Measurements from ENCODE around the gene LRRC56.

LRRC56 gene

DNA sequence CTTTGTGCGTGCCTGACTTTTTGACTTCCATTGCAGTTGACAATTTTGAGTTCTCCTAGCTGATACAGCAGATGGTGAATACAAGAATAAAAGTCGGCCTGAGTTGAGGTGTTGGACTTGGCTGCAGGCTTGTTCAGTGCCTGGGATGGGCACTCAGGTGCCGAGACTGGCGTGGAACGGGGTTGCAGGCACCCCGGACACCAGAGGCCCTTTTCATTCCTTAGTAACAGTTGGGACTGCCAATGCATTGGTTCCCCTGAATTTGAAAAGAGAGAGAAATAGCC is 40.2 kb downstream of the LRRC56 start:
- Mint-ChIP-seq H3K36me3 (peaks cover 61% of the 10 kb centered on the region), H3K4me3 (peak overlapping the region; percentile 82), H3K27ac (peak overlapping the region; percentile 84), H3K9me3 (no peaks in the 10 kb centered on the region), H3K4me1 (peaks cover 60% of the 10 kb centered on the region)
- no peak for ATAC-seq
- DNase-seq (ENCODE audit: low spot score in 2 of 2) = no peak

DNA sequence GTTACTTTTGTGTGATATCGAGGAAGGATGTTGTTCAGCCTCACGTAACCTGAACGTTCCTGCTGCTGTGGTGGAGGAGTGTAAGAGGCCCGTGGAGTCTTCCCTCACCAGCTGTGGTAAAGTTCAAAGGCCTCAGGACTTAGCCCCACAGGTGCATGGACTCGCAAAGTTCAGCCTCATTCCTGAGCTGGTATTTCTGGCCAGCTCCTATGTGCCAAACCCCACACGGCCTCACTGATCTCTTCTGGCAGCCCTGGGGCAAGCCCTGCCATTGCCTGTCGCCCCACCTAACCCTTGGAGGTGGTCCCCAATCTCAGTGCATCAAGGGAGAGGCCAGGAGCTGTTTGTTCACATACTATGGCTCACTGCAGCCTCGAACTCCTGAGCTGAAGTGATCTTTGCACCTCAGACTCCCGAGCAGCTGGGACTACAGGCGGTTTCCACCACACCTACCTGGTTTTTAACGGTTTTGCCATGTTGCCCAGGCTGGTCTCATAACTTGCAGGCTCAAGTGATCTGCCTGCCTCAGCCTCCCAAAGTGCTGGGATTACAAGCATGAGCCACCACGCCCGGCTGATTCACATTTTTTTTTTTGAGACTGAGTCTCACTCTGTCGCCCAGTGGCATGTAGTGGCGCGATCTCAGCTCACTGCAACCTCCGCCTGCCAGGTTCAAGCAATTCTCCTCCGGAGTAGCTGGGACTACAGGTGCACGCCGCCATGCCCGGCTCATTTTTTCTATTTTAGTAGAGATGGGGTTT is 41.1 kb downstream of the LRRC56 start:
- Mint-ChIP-seq H3K36me3 (peaks cover 70% of the 10 kb centered on the region), H3K4me1 (peaks cover 60% of the 10 kb centered on the region), H3K4me3 (peak overlapping the region; percentile 82), H3K9me3 (no peaks in the 10 kb centered on the region), H3K27ac (peak overlapping the region; percentile 45)
- ATAC-seq = no peak
- no peak for DNase-seq (ENCODE audit: low spot score in 2 of 2)

GRCh38 chr11:579830-580601 is 42.7 kb downstream of the LRRC56 start:
- peaks cover 49% of the 10 kb centered on the region for H3K4me1 Mint-ChIP-seq
- no peak for DNase-seq (ENCODE audit: low spot score in 2 of 2)
- peak overlapping the region; percentile 40 for H3K27ac Mint-ChIP-seq
- peak overlapping the region; percentile 82 for H3K4me3 Mint-ChIP-seq
- H3K9me3 Mint-ChIP-seq = no peaks in the 10 kb centered on the region
- peaks cover 86% of the 10 kb centered on the region for H3K36me3 Mint-ChIP-seq
- no peak for ATAC-seq

DNA sequence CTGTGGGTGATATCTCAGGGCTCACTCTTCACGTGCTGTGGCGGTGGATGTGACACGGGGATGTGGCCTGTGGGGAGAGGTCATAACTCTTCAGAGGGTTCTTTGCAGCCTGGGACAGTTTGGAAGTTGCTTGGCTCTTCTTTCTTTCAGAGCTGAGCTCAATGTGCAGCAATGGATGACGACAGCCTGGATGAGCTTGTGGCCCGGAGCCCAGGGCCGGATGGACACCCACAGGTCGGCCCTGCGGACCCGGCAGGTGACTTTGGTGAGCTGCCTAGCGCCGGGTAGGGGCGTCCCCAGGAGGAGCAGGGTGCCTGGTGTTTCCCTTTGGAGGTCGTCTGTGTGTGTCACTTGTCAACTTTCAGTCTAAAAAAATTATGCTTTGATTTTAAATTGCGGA is 44.0 kb downstream of the LRRC56 start:
- peaks cover 50% of the 10 kb centered on the region for H3K4me1 Mint-ChIP-seq
- no peaks in the 10 kb centered on the region for H3K9me3 Mint-ChIP-seq
- H3K36me3 Mint-ChIP-seq = peaks cover 83% of the 10 kb centered on the region
- peak overlapping the region; percentile 83 for H3K27ac Mint-ChIP-seq
- ATAC-seq (no peak), DNase-seq (ENCODE audit: low spot score in 2 of 2) (no peak)
- H3K4me3 Mint-ChIP-seq = no peak overlapping the region

DNA sequence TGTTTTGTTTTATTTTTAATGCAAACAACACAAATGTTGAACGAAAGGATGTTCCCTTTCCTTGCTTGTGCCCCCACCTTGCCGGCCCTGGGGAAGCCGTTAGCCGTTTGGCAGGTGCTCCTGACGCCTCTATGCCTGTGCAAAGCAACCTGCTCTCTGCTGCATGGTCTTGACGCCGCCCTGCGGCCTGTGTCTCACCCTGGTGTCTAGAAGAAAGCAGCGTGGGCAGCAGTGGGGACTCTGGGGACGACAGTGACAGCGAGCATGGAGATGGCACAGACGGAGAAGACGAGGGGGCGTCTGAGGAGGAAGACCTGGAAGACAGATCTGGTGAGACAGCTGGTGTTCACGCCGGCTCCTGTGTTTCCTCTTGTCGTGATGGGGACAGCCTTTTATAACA is 44.4 kb downstream of the LRRC56 start:
- H3K4me3 Mint-ChIP-seq = no peak overlapping the region
- H3K27ac Mint-ChIP-seq = peak overlapping the region; percentile 83
- peaks cover 54% of the 10 kb centered on the region for H3K4me1 Mint-ChIP-seq

DNA sequence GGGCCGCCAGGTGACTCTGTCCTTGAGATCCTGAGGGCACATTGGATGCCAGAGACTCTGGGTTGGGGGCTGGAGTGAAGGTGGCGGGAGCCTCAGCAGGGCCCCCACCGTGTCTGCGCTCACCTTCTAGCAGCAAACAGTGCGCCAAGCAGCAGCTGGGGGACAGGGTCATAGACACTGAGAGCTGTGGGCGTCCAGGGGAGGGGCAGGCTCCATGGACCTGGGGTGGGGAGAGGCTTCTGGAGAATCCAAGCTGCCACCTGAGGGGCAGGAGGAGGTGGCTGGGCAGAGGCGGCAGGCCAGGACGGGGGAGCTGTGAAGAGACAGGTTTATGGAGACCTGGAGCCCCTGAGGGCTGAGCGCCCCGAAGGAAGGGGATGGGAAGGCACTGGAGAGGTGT is 47.0 kb downstream of the LRRC56 start:
- ATAC-seq = no peak
- Mint-ChIP-seq H3K36me3 (peaks cover 86% of the 10 kb centered on the region), H3K4me1 (peaks cover 52% of the 10 kb centered on the region), H3K9me3 (no peaks in the 10 kb centered on the region), H3K27ac (peak overlapping the region; percentile 52), H3K4me3 (no peak overlapping the region)
- DNase-seq (ENCODE audit: low spot score in 2 of 2) = no peak

More for the DNA sequence above, 44.4 kb downstream of the LRRC56 start:
- no peak for ATAC-seq
- no peak for DNase-seq (ENCODE audit: low spot score in 2 of 2)
- Mint-ChIP-seq H3K36me3 (peaks cover 85% of the 10 kb centered on the region), H3K9me3 (no peaks in the 10 kb centered on the region)

- peak overlapping the region; percentile 94 for H3K27ac Mint-ChIP-seq
- peaks cover 92% of the 10 kb centered on the region for H3K36me3 Mint-ChIP-seq
Measured at GRCh38 chr11:586376-587316, 49.3 kb downstream of the LRRC56 start.

GRCh38 chr11:587546-587945 is 50.2 kb downstream of the LRRC56 start:
- H3K4me3 Mint-ChIP-seq = peak overlapping the region; percentile 76
- H3K36me3 Mint-ChIP-seq = peaks cover 92% of the 10 kb centered on the region
- ATAC-seq (peak; percentile 44), DNase-seq (ENCODE audit: low spot score in 2 of 2) (no peak)
- peaks cover 35% of the 10 kb centered on the region for H3K4me1 Mint-ChIP-seq
- no peaks in the 10 kb centered on the region for H3K9me3 Mint-ChIP-seq
- H3K27ac Mint-ChIP-seq = peak overlapping the region; percentile 94

More at GRCh38 chr11:586376-587316, 49.3 kb downstream of the LRRC56 start:
- Mint-ChIP-seq H3K4me3 (peak overlapping the region; percentile 76), H3K4me1 (peaks cover 39% of the 10 kb centered on the region), H3K9me3 (no peaks in the 10 kb centered on the region)
- no peak for DNase-seq (ENCODE audit: low spot score in 2 of 2)
- ATAC-seq = no peak

GRCh38 chr11:587978-588380 is 50.7 kb downstream of the LRRC56 start:
- peak overlapping the region; percentile 94 for H3K27ac Mint-ChIP-seq
- peaks cover 92% of the 10 kb centered on the region for H3K36me3 Mint-ChIP-seq
- peak overlapping the region; percentile 76 for H3K4me3 Mint-ChIP-seq

GRCh38 chr11:589798-590197 is 52.5 kb downstream of the LRRC56 start:
- peaks cover 48% of the 10 kb centered on the region for H3K4me1 Mint-ChIP-seq
- no peak overlapping the region for H3K4me3 Mint-ChIP-seq
- ATAC-seq (no peak), DNase-seq (ENCODE audit: low spot score in 2 of 2) (no peak)
- H3K9me3 Mint-ChIP-seq = no peaks in the 10 kb centered on the region
- peak overlapping the region; percentile 63 for H3K27ac Mint-ChIP-seq
- peaks cover 92% of the 10 kb centered on the region for H3K36me3 Mint-ChIP-seq

More at GRCh38 chr11:587978-588380, 50.7 kb downstream of the LRRC56 start:
- ATAC-seq (peak; percentile 98), DNase-seq (ENCODE audit: low spot score in 2 of 2) (peak in 1 of 2 donors; percentile 77)
- H3K4me1 Mint-ChIP-seq = peaks cover 36% of the 10 kb centered on the region
- no peaks in the 10 kb centered on the region for H3K9me3 Mint-ChIP-seq

DNA sequence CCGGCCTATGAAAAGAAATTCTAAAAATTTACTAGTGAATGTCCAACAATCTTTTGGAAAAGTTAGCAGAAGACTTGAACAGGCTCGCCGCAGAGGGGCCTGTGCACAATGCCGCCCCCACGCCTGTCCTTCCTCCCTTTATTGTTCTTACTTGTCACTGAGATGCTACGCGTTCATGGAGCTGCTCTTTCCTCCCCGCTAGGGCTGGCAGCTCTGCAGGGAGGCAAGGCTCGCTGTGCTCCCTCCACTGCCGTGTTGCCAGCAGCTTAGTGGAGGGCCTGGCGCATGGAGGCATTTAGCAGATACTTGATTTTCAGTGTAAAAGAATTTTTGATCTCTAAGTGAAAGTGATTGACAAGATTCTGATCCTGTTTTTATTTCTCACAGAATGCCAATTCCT is 53.7 kb downstream of the LRRC56 start:
- DNase-seq (ENCODE audit: low spot score in 2 of 2) = no peak
- peaks cover 98% of the 10 kb centered on the region for H3K36me3 Mint-ChIP-seq
- no peaks in the 10 kb centered on the region for H3K9me3 Mint-ChIP-seq
- H3K4me1 Mint-ChIP-seq = peaks cover 48% of the 10 kb centered on the region
- no peak overlapping the region for H3K27ac Mint-ChIP-seq
- H3K4me3 Mint-ChIP-seq = no peak overlapping the region
- ATAC-seq = no peak

- Mint-ChIP-seq H3K4me1 (peaks cover 46% of the 10 kb centered on the region), H3K4me3 (no peak overlapping the region), H3K9me3 (no peaks in the 10 kb centered on the region), H3K27ac (peak overlapping the region; percentile 37), H3K36me3 (peaks cover 99% of the 10 kb centered on the region)
- ATAC-seq (no peak), DNase-seq (ENCODE audit: low spot score in 2 of 2) (no peak)
Measured at GRCh38 chr11:592501-592900, 55.2 kb downstream of the LRRC56 start.

GRCh38 chr11:592918-593317 is 55.6 kb downstream of the LRRC56 start:
- Mint-ChIP-seq H3K36me3 (peaks cover 95% of the 10 kb centered on the region), H3K27ac (peak overlapping the region; percentile 37), H3K9me3 (no peaks in the 10 kb centered on the region), H3K4me3 (no peak overlapping the region), H3K4me1 (peaks cover 42% of the 10 kb centered on the region)
- DNase-seq (ENCODE audit: low spot score in 2 of 2) = no peak
- ATAC-seq = no peak

- Mint-ChIP-seq H3K36me3 (peaks cover 95% of the 10 kb centered on the region), H3K9me3 (no peaks in the 10 kb centered on the region), H3K4me1 (peaks cover 39% of the 10 kb centered on the region), H3K4me3 (no peak overlapping the region), H3K27ac (peak overlapping the region; percentile 63)
- DNase-seq (ENCODE audit: low spot score in 2 of 2) (no peak), ATAC-seq (no peak)
Measured at GRCh38 chr11:593347-593746, 56.0 kb downstream of the LRRC56 start.

GRCh38 chr11:595400-595799 is 58.1 kb downstream of the LRRC56 start:
- H3K4me1 Mint-ChIP-seq = peaks cover 28% of the 10 kb centered on the region
- DNase-seq (ENCODE audit: low spot score in 2 of 2) = no peak
- H3K9me3 Mint-ChIP-seq = no peaks in the 10 kb centered on the region
- ATAC-seq = no peak
- H3K27ac Mint-ChIP-seq = no peak overlapping the region
- peaks cover 95% of the 10 kb centered on the region for H3K36me3 Mint-ChIP-seq
- H3K4me3 Mint-ChIP-seq = no peak overlapping the region
